GF-D8 (cell line): ENCODE measurements around the gene CREB3L1.

Experiments
- DNase-seq: peaks from one replicate; lab custom pipeline; 2025; lab: John Stamatoyannopoulos, UW

Gene CREB3L1

DNA sequence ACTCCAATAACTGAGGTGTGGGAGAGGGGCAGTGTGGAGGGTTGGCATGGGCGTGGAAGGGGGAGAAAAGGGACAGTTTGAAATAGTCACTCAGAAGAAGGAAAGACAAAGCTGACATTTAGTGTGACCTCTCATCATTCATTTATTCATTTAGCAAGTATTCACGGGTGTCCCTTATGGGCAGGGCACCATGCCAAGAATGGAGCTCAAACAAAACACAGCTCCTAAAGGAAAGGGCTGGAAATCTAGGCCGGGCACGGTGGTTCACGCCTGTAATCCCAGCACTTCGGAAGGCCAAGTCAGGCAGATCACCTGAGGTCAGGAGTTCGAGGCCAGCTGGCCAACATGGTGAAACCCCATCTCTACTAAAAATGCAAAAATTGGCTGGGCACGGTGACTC lies 50.4 kb downstream of the CREB3L1 start:
- no peak for DNase-seq

DNA sequence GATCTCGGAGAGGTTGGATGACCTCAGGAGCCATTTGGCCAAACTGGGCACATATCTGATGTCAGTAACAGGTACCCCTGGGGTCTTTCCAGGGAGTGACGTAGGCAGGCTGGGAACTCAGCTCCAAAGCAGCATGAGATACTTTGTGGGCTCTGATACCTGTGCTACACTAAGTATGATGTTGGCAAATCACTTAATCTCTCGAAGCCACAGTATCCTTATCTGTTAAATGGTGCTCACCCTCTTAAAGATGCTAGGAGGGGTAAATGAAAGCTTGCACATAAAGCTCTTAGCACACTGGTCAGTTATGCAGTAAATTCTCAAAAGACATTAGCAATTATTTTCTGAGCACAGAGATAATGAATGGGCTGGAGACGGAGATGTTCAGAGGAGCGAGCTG lies 52.7 kb downstream of the CREB3L1 start:
- DNase-seq = no peak

DNA sequence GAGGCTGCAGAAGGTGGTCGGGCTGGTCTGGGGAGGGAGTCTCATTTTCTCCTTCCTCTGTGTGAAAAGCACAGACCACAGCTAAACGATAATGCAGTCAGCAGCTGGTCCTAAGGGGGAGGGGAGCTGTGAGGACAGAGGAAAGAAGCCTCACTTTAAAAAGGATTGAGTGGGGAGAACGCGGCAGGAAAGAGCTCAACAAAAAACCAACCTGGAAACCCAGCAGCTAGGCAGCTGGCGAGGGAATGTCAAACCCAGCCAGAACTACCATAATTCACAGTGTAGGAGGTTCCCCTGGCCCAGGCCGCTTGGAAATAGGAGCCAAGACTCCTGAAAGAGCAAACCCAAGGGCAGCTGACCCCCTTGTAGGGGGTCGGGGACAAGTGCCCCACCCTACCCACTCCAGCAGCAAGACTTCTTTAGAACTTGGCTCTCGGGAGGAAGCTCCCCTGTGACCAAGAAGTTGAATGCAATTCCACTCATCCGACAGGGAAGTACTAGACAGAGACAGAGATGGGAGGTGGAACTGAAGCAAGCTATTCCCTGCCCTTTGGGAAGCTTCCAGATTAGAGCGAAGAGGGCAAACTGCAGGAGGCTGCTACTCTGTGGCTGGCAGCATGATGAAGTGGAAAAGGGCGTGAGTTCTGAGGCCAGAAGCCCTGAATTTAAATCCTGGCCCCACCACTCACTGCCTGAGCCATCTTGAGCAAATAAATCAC lies 53.3 kb downstream of the CREB3L1 start:
- no peak for DNase-seq

DNA sequence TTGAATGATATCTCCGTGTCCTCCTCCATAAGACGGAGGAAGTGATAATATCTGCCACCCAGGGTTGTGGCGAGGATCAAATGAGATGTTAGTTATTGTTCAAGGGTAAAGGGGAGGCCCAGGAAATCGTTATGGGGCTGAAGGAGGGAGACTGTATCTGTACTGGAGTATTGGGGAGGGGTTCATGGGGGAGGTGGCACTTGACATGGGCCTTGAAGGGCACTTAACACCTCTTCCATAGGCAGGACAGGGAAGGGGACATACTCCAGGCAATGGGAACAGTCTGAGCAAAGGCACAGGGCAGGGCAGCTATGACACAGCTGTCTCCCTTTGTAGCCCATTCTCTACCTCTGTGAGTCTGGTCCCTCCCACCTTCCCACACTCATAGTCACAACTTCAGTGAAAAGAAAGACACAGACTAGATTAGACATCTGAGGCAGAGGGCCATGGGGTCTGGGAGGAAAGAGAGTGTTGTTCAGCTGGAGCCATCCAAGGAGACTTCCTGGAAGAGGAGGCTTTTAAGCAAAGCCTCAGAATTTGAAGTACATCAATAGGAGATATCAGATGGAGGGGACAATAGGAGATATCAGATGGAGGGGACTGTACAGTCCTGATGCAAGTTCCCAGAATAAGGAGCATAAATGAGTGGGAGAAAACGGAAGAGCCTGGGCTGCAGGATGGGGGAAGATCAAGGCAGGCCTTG lies 54.0 kb downstream of the CREB3L1 start:
- DNase-seq = no peak

DNA sequence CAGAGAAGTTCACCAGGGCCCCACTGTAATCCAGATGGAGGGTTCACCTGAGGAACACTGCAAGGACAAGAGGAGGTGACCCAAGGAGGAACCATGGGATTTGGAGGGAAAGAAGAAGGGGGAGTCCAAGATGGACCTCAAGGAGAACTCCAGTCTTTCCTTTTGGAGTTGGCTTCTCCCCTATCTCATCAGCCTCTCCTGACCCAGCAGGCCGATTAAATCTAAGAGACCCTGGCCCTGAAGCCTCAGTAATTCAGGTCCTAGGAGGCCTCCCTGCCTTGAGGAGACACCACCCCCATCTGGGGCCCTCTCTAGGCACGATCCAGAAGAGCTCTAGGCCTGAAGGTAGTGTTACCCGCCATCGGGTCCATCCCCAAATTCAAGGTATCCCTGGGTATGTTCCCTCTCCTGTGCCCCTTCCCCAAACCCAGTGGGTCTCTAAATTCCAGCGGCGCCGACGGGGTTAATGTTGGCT lies 54.7 kb downstream of the CREB3L1 start:
- DNase-seq = no peak

DNA sequence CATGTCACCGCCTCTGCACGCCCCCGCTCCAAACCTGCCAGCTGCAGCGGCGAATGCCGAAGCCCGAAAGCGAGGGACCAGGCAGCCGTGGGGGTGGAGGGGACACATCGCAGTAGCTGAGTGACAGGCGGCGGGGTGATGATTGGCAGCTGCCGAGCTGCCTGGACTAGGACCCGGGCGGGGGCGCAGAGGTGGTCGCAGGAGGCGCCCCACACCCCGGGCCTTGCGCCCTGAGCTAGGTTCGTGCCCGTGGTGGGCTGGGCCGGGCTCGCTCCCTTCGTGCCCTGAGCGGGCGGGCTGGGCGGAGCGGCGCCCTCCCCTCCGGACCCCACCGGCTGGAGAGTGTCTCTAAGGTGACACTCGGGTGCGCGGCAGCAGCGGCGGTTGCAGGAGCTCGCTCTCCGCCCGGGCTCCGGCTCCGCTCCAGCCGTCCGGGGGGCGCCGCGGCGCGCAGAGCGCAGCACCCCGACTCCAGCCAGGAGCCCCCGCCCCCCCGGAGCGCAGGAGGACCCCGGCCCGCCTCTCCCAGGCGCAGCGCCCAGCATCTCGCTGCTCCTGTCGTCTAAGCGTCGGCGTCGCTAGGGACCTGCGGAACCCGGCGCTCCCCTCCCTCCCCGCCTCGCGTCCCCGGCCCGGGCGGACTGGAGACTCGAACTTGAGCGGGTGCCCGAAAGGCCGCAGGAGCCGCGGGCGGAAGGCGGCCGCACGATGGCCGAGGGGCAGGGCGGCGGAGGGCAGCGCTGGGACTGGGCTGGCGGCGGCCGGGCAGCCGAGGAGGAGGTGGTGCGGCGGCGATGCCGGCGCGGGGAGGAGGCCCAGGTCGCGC lies 55.3 kb downstream of the CREB3L1 start:
- DNase-seq = no peak

DNA sequence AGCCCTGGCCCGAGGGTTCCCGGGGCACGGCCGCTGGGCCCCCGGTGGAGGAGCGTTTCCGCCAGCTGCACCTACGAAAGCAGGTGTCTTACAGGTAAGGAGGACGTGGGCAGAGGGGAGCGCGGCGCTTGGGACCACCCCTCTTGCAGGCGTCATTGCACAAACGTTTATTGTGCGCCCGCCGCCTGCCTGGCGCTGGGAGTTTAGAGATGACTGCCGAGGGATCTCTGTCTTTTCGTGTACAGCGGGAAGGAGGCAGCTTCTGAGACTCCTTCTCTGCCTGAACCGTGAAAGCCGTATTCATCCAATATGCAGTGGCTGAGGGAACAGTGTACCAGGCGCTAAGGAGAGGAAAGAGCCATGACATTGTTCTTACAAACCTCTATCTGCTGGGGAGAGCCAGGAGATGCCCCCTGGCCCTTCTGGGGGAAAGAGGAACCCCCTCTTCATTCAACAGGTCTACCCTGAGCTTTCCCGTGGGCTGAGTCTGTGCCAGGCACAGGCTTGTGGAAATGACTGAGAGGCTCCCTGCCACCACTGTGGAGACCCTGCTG lies 56.0 kb downstream of the CREB3L1 start:
- no peak for DNase-seq

DNA sequence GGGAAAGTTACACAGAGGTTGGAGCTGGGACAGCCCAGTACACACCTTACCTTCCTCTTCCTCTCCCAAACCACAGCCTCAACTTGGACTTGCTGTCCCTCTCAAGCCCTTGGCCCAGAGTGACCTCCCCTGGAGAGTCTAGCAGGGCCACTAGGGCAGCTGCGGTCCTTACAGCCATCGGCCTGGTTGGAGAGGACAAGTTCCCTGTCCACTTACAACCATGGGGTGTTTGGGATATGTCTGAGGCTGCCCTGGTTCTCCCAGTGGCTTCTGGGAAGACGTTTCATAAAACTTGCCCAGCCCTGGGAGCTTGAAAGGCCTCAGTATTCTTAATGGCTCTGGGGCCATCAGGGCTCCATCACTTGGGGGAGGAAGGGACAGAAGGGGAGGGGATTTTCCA lies 56.7 kb downstream of the CREB3L1 start:
- DNase-seq = no peak

DNA sequence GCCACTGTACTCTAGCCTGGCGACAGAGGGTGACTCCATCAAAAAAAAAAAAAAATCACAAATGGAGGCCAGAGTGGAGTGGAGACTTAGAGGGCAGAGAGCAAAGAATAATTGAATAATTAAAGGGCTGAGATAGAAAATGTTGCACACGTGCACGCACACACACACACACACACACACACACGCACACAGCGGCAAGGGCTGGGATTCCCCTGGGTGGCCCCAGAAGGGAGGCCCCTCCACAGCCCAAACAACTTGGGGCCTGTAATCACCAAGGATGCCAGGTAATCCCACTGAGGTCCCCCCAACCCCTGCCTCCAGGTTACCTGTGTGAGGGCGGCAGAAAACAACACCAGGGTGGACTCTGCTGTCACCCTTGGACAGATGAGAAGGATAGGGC lies 57.8 kb downstream of the CREB3L1 start:
- DNase-seq = no peak

DNA sequence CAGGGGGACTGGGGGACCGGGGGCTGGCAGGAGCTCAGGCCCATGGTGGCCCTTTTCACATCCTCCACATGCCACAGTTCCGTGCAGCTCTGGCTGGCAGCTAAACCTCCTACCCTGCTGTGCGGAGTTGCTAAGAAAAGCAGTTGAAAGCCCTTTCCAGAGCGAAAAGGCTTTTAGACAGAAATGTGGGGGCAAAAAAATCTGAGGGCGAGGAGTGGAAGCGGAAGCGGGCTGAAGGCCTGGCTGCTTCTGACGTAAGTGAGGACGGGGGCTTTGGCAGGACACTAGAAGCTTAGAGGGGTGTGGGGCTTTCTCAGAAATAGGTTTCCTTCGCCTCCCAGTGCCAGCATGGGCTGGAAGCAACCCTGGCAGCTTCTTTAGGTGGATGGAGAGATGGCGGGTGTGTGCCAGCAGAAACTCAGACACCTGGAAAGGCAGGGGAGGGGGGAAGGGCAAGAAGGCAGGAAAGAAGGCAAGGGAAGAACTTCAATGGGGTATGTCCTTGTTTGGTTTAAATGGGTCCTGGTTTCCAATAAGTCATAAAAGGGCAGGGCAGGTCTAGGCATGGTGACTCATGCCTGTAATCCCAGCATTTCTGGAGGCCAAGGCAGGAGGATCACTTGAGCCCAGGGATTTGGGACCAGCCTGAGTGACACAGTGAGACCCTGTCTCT lies 58.6 kb downstream of the CREB3L1 start:
- no peak for DNase-seq

DNA sequence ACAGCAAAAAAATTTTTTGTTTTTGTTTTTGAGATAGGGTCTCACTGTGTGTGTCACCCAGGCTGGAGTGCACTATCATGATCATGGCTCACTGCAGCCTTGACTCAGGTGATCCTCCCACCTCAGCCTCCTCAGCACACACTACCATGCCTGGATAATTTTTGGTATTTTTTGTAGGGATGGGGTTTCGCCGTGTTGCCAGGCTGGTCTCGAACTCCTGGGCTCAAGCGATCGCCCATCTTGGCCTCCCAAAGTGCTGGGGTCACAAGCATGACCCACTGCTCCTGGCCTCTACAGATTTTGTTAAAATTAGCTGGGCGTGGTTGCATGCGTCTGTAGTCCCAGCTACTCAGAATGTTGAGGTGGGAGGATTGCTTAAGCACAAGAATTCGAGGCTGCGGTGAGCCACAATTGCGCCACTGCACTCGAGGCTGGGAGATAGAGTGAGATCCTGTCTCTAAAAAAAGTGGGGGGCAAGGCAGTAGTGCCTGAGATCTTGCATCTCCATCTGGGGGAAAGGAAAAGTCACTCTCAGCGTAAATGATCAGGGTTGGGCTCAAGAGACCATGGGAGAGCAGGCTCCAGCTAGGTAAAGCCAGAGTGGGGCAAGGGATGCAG lies 59.2 kb downstream of the CREB3L1 start:
- peak; percentile 68 for DNase-seq

DNA sequence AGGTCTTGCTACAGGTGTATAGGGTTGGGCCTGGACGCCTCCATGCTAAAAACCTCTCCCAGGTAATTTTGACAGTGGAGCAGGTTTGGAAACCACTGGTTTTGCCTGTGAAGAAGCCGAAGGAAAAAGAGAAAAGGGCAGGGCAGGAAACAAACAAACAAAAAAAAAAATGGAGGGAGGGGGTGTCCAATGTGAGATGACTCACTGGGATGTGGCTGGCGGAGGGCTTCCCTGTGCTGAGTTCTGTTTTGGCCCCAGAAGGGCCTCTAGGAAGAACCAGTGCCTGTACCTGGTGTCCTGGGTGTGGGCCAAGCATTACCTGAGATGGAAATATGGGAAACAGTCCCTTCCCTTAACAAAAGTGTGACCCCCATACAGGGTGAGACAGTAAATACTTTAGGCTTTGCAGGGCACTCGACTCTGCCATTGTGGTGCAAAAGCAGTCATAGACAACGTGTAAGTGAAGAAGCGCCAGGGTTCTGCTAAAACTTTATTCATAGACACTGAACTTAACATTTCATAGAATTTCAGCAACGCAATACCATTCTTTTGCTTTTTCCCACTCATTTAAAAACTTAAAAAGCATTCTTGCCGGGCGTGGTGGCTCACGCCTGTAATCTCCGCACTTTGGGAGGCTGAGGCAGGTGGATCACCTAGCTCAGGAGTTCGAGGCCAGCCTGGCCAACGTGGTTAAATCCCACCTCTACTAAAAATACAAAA lies 60.3 kb downstream of the CREB3L1 start:
- no peak for DNase-seq

DNA sequence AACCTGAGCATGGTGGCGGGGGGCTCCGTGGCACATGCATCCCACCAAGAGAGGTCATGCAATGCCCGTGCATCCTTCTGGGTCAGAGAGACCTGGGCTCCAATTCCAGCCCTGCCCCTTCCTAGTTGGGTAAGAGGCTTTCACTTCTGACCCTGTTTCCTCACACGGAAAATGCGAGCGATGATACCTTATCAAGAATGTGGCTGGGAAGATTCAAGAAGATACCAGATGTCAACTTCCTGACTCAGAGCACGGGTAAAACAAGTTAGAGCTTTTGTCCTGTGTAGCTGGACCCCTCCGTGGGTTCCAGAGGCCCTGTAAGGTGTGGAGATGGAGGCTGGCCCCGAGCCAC lies 61.1 kb downstream of the CREB3L1 start:
- DNase-seq = no peak

DNA sequence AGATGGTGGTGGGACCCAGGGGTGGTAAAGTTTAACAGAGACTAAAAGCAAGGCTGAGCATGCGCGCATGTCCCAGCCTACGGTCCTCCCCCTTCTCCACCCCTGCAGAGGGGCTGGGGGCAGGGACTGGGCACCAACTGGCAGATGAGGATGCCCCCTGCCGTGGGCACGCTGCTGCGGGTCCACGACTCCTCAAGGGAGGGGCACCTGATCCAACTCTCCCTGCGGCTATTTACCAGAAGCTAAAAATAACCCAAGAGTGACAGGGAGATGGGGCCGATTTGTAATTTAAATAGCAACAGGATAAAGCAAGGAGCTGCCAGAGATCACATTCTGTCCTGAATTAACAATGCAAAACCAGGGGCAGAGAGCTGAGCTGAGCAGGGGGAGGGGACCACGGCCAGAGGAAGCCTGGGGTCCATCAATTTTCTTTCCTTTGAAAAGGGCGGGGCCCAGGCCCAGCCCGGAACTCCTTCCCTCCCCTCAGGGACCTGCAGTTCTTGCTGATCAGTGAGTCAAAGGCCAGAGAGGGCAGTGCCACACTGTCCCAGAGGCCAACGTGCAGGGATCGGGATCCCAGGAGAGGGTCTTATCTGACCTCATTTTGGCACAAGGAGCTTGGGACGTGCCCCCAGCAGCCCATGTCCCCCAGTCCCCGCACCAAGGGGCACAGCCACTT lies 61.7 kb downstream of the CREB3L1 start:
- DNase-seq = no peak

DNA sequence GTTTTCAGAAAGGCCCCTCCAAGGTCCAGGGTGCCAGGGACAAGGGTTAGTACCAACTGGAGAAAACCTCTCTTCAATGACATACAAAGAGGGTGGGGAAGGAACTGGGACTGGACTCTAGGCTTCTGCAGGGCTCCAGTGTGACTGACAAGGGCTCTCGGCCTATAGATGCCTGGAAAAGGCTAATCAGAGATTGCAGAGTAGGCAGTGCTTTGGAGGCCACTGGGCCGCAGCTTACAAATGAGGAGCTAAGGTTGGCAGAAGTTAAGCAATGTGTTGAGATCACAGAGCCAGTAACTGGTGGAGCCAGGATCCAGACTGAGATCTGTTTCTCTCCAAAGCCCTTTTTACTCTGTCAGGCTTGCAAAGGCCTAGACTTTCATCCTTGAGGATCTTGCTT lies 62.4 kb downstream of the CREB3L1 start:
- no peak for DNase-seq

DNA sequence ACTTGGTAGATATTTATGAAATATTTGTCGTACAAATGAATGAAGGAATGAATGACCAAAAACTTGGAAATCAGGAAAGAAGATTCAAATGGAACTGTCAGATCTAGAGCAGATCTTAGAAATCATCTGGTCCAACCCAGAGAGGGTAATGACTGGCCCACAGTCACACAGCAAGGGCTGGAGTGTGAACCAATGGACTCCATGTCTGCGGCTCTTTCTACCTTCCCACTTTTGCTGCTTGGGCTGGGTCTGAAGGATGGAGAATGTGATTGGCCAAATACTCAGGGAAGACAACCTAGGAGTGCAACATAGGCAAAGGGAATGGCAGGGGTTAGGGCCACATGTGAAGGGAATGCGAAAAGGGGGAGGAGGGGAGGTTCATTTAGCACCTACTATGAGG lies 64.0 kb downstream of the CREB3L1 start:
- no peak for DNase-seq

DNA sequence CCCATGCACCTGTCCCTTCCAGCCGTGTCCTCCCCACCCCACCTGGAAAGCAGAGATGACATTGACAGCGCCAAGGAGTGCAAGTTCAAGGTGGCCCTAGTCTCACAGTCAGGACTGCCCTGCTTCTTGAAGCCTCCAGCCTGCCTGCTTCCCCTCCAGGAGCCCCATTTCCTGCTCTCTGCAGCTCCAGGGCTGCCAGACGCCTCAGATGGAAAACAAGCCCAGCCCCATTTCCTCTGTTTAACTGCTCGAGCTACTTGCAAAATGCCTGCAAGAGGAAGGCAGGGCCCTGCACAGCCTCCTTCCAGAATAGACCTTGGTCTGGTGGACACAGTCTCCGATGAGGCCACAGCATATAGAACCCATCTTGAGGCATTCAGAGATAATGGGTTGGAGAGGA lies 64.8 kb downstream of the CREB3L1 start:
- DNase-seq = peak; percentile 71

DNA sequence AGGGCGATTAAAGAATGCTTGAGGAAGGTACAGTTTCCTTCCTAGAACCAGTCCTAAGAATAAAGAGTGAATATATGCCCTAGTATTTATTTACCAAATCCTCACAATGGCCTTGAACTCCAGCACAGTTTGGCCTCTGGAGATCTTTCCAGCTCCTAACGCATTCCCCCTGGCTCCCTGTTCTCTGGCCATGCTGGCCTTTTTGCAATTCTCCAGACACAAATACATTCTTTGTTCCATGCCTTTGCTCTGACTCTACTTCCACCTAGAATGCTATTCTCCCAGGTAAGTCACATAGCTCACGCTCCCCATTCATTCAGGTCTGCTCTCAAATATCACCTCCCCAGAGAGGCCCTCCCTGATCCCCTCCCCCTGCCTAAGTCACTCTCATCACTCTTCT lies 66.1 kb downstream of the CREB3L1 start:
- no peak for DNase-seq

DNA sequence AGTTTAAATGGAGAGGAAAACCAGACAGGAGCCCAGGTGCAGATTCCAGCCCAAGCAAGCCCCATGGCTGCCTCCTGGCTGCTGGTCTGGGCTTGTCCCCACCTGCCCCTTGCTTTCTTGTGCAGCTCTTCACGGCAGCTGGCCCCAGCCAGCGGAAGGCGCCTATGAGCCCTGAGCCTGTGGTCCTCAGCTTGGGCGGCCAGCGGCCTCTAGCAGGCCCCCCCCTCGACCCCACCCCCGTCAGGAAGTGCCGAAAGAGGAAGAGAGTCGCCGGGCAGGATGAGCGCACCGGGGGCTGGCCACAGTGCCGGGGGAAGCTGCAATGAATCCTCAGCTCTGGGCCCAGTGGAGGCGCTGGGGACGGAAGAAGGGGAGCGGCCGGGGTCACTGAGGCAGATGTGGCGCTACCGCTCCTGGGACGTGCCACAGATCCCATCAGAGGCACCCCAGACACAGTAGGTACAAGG lies 67.7 kb downstream of the CREB3L1 start:
- DNase-seq = peak; percentile 57

DNA sequence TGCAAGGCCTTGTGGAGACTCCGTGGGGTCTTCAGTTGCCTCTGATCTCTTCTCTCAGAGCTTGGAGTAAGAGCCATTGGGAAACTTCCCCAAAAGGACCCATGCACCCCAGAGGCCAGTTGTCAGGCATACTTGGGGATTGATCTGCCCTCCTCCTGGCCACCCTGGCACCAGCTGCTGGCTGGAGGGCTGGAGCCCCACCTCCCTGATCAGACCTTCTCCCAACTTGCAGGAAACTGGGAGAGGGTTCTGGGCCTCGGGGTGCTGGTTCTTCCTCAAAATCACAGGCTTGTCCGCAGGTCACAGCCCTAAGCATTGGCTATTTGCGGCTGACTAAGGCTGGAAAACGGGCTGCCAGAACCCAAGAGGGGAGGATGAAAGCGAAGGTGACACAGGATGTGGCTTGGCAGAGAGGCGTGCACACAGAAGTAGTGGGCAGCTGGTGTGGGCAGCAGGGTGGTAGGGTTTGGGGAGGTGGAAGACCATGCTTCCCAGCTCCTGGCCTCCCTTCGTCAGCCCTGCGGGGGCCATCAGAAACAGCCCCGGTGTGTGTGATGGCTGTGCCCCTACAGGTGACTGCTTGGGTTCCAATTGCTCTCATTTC lies 68.5 kb downstream of the CREB3L1 start:
- no peak for DNase-seq
